ENCODE measurements around the gene SLC8A3.

SLC8A3 gene, protein sequence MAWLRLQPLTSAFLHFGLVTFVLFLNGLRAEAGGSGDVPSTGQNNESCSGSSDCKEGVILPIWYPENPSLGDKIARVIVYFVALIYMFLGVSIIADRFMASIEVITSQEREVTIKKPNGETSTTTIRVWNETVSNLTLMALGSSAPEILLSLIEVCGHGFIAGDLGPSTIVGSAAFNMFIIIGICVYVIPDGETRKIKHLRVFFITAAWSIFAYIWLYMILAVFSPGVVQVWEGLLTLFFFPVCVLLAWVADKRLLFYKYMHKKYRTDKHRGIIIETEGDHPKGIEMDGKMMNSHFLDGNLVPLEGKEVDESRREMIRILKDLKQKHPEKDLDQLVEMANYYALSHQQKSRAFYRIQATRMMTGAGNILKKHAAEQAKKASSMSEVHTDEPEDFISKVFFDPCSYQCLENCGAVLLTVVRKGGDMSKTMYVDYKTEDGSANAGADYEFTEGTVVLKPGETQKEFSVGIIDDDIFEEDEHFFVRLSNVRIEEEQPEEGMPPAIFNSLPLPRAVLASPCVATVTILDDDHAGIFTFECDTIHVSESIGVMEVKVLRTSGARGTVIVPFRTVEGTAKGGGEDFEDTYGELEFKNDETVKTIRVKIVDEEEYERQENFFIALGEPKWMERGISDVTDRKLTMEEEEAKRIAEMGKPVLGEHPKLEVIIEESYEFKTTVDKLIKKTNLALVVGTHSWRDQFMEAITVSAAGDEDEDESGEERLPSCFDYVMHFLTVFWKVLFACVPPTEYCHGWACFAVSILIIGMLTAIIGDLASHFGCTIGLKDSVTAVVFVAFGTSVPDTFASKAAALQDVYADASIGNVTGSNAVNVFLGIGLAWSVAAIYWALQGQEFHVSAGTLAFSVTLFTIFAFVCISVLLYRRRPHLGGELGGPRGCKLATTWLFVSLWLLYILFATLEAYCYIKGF
- long read RNA-seq: 0 reads

DNA sequence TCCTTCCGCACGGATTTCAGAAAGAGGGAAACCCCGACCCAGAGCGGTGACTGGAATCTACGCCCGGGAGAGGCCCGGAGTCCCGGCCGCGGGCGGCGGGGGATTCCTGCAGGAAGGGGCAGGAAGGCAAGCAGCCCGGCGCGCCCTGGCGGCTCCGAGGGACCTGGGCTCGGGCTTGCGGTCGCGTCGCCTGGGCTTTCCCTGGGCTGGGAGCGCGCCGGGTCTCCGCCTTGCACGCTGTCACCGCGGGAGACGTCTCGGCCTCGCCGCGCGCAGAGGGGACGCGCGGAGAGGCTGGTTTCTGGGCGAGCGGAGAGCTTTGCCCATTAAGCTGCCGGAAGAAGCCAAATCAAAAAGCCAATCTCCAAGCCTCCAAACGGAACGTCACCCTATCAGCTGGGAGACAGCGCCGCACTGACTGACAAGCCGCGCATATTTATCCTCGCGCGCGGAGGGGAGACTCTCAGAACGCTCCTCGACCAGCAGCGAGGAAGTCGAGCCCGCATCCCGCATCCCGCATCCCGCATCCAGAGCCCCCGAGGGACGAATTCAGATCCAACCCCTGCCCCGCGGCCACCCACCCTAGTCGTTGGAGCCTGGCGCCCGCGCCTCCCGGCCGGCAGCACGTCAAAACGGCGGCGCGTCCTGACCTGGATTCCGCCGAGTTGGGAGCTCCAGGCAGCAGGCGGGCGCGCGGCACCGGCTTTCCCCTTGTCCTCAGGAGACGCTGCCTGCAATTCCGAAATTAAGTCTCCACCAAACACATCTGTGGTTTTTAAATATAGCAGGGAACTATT is at the start of gene SLC8A3:
Gene SLC8A3 (minus strand): TSS at position 293 of the 797 bp plus-strand sequence. CDS start 20,529 bp downstream, outside the sequence.
- peaks cover 6% of the 10 kb centered on the region for H3K27me3 ChIP-seq (ENCODE audit: insufficient read depth, poor library complexity, severe bottlenecking)
- no peak within 1 kb of the TSS for H3K27ac ChIP-seq (replicated peaks)
- peak within 1 kb of the TSS; percentile 14 for H3K4me3 ChIP-seq (replicated peaks; ENCODE audit: insufficient read depth, low read length)
- TF ChIP-seq, protein P1, sequence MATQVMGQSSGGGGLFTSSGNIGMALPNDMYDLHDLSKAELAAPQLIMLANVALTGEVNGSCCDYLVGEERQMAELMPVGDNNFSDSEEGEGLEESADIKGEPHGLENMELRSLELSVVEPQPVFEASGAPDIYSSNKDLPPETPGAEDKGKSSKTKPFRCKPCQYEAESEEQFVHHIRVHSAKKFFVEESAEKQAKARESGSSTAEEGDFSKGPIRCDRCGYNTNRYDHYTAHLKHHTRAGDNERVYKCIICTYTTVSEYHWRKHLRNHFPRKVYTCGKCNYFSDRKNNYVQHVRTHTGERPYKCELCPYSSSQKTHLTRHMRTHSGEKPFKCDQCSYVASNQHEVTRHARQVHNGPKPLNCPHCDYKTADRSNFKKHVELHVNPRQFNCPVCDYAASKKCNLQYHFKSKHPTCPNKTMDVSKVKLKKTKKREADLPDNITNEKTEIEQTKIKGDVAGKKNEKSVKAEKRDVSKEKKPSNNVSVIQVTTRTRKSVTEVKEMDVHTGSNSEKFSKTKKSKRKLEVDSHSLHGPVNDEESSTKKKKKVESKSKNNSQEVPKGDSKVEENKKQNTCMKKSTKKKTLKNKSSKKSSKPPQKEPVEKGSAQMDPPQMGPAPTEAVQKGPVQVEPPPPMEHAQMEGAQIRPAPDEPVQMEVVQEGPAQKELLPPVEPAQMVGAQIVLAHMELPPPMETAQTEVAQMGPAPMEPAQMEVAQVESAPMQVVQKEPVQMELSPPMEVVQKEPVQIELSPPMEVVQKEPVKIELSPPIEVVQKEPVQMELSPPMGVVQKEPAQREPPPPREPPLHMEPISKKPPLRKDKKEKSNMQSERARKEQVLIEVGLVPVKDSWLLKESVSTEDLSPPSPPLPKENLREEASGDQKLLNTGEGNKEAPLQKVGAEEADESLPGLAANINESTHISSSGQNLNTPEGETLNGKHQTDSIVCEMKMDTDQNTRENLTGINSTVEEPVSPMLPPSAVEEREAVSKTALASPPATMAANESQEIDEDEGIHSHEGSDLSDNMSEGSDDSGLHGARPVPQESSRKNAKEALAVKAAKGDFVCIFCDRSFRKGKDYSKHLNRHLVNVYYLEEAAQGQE (IDR thresholded peaks at IDR 0.05; ENCODE audit: insufficient replicate concordance, low read depth): no peak
- TF ChIP-seq GABPA (IDR thresholded peaks at IDR 0.05; ENCODE audit: low read depth) (no peak), SPI1 (IDR thresholded peaks at IDR 0.05; ENCODE audit: borderline replicate concordance, low read depth) (no peak), POLR2AphosphoS5 (IDR thresholded peaks at IDR 0.05; ENCODE audit: low read depth) (no peak)
- TF ChIP-seq, protein P2, sequence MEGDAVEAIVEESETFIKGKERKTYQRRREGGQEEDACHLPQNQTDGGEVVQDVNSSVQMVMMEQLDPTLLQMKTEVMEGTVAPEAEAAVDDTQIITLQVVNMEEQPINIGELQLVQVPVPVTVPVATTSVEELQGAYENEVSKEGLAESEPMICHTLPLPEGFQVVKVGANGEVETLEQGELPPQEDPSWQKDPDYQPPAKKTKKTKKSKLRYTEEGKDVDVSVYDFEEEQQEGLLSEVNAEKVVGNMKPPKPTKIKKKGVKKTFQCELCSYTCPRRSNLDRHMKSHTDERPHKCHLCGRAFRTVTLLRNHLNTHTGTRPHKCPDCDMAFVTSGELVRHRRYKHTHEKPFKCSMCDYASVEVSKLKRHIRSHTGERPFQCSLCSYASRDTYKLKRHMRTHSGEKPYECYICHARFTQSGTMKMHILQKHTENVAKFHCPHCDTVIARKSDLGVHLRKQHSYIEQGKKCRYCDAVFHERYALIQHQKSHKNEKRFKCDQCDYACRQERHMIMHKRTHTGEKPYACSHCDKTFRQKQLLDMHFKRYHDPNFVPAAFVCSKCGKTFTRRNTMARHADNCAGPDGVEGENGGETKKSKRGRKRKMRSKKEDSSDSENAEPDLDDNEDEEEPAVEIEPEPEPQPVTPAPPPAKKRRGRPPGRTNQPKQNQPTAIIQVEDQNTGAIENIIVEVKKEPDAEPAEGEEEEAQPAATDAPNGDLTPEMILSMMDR (IDR thresholded peaks at IDR 0.05; ENCODE audit: insufficient read depth, low read length): no peak
- no peak for DNase-seq (ENCODE audit: low read depth in 1 of 2, low spot score in 1 of 2)

DNA sequence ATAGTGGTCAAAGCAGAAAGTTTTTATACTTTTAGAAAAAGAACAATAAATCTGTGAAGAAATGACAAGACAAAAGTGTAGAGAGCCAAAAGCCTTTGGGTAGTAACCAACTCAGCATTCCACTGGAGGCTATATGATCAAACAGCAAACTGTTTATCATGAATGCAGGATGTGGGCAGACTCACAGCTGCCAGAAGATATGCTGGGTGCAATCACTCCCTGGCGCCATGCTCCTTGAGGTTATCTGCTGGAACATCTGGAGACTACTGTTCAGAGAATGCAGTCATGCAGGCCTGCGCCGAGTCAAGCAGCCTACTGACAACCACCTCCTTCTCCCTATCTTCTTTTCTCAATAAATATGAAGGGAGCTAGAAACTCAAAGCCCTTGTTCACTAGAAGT is 49.0 kb upstream of the SLC8A3 start:
- Histone ChIP-seq H3K27me3 (ENCODE audit: insufficient read depth, poor library complexity, severe bottlenecking) (no peaks in the 10 kb centered on the region), H3K27ac (replicated peaks) (no peak overlapping the region), H3K4me3 (replicated peaks; ENCODE audit: insufficient read depth, low read length) (no peak overlapping the region)
- DNase-seq (ENCODE audit: low read depth in 1 of 2, low spot score in 1 of 2): no peak
- TF ChIP-seq POLR2AphosphoS5 (IDR thresholded peaks at IDR 0.05; ENCODE audit: low read depth) (no peak), SPI1 (IDR thresholded peaks at IDR 0.05; ENCODE audit: borderline replicate concordance, low read depth) (no peak), GABPA (IDR thresholded peaks at IDR 0.05; ENCODE audit: low read depth) (no peak)
- TF ChIP-seq, protein P1 (IDR thresholded peaks at IDR 0.05; ENCODE audit: insufficient replicate concordance, low read depth): no peak
- TF ChIP-seq, protein P2 (IDR thresholded peaks at IDR 0.05; ENCODE audit: insufficient read depth, low read length): no peak

DNA sequence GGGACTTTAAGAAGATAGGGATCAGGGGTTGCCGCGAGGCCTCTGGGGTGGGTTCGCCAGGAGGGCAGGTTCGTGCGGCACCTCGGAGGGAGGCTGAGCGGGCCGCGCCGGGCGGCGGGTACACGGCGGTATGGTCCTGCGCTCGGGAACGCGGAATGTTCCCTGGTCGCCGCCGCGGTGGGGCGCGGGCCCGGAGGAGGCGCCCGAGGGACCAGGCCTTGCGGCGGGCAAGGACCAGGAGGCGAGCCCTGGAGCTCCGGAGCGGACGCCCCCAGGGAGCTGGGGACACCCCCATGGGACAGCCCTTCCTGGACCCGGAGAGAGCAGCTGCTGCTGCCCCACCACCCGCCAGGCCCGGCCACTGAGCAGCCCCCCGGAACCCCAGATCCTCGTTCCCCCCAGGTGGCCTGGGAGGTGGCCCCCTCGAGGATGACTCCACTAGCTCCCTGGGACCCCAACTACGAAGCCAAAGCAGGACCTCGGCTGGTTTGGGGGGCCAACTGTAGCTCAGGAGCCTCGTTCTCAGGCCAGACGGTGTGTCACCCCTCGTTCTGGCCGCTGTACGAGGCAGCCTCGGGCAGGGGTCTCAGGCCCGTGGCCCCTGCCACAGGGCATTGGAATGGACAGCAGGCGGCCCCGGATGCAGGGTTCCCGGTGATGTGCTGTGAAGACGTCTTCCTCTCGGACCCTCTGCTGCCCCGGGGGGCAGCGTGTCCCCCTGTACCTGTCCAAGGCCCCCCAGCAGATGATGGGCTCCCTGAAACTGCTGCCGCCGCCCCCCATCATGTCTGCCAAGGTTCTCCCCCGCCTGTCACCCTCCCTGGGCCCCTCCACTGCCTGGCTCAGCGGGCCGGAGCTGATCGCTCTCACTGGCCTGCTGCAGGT is 45.6 kb upstream of the SLC8A3 start:
- no peaks in the 10 kb centered on the region for H3K27me3 ChIP-seq (ENCODE audit: insufficient read depth, poor library complexity, severe bottlenecking)
- no peak overlapping the region for H3K27ac ChIP-seq (replicated peaks)
- DNase-seq (ENCODE audit: low read depth in 1 of 2, low spot score in 1 of 2): no peak
- H3K4me3 ChIP-seq (replicated peaks; ENCODE audit: insufficient read depth, low read length): no peak overlapping the region
- TF ChIP-seq SPI1 (IDR thresholded peaks at IDR 0.05; ENCODE audit: borderline replicate concordance, low read depth) (no peak), GABPA (IDR thresholded peaks at IDR 0.05; ENCODE audit: low read depth) (no peak), POLR2AphosphoS5 (IDR thresholded peaks at IDR 0.05; ENCODE audit: low read depth) (no peak)
- TF ChIP-seq, protein P1 (IDR thresholded peaks at IDR 0.05; ENCODE audit: insufficient replicate concordance, low read depth): no peak
- TF ChIP-seq, protein P2 (IDR thresholded peaks at IDR 0.05; ENCODE audit: insufficient read depth, low read length): no peak

Measured in HL-60 (cell line).